Measurements from ENCODE around the gene HLTF. TPM values are rescaled to one million over a fixed set of nuclear protein-coding genes. Genes with fewer than 3 reads are reported as not detected.
"Not testable (repeated sequence)": the region's sequence is repeated elsewhere in the genome, so short reads cannot be mapped to it uniquely, and the experiment has no call there.

HLTF gene
- total RNA-seq, 1 experiment from 2014 or later: 62.5 TPM

DNA sequence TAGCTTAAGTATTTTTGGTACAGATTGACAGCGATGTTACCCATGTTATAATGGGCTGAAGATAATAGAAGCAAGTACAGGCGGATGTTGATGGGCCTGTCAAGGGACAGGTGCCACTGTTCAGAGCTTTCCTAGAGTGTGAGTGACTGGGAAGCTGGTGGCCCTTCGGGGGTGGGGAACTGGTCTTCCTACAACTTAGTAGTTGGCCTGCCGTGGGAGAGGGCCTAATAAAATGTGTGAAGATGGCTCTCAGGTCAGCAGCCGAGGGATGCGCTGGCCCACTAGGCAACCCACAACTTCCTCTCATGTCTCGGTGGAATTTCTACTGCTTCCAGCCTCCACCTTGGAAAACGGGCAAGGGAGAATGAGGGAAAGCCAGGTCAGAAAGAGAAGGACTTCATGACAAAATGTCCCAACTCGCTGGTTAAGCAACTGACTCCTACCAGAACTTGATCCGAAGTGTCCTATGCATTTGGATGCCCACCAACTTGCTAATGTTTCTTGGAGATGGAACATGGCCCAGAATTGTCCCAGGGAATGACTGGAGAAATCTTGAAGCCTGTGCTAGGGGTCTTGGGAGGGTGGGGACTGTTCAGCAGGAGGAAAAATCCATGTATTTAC is 93.6 kb downstream of the HLTF start:
- DNase-seq (ENCODE audit: low read depth): no peak

DNA sequence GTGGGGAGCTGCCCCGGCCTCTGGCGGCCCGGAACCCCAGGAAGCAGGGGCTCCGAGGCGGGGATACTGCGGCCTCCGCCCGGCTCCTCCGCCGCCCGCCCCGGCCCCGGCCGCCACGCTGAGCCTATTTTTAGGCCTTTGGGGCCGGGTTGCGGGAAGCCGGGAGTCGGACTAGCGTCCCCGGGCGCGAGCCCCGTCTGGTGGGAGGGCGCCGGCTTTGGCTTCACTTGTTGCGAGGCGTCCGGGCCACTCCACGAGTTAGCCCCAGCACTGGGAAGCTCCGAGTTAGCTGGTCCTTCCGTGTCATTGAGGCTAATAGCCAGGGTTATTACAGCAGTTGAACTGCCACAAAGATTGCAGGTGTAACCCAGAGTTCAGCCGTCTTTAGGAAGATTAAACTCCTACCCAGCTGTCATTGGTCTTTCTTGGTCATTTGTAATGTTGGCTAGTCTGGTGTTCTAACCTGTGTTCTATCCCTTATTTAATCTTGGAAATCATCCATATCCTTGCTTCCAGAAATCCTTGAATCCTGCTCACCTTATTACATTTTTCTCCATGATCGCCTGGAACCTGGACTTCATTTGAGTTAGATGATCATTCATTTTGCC is 94.2 kb downstream of the HLTF start:
- DNase-seq (ENCODE audit: low read depth): peak; percentile 30

DNA sequence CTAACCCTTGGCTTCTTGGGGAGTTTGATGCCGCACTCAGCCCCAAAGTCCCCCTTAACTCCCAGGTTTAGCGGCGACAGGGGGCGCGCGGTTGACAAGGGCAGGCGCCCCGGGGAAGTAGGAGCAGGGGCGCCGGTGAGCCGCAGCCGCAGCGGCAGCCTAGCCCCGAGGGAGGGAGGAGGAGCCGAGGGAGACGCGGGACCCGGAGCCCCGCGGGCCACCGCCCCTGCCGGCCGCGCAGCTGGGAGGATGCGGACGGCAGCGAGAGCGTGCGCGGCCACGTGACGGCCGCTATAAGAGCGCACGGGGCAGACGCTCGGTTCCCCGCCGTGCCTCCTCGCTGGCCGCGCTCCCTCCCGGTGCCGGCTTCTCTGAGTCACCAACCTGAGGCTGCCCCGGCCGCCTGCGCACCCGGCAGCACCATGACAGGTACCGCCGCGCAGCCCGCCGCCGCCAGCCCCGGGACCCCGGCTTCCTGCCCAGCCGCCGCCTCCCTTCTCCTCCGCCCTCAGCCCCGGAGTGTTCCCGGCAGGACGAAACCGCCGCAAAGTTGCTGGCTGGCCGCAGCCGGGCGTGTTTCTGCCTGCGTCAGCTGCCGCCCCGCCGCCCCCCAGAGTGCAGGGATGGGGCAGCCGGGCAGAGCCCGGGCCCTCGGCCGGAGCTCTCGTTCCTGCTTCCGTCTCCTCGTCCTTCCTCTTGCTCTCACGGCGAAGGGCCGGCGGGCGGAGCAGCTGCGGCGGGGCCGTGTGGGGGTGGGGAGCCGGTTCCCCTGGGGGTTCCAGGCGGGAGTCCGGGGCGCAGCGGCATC is 94.9 kb downstream of the HLTF start, which contains the start of gene GYG1:
Gene GYG1, plus strand, starts transcription at position 322 of the 808 bp plus-strand sequence. Its CDS starts 101 bp downstream, at position 423.
- DNase-seq (ENCODE audit: low read depth): peak; percentile 91

DNA sequence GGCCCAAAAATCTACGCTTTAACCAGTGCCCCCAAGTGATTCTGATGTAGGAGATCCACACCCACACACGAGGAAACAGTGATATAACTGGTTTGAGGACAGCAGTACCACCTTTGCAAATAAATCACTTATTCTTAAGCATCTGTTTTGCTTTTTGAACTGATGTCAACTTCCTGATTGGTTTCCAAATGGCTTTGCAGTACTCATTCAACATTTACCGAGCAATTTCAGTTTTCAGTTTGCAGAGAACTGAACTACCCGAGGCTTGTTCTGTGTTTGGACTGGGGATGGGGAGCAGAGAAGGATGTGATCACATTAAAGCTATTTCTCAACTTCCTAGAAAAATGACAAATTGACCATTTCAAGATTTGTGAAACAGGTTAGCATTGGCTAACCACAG is 96.1 kb downstream of the HLTF start:
- no peak for DNase-seq (ENCODE audit: low read depth)

DNA sequence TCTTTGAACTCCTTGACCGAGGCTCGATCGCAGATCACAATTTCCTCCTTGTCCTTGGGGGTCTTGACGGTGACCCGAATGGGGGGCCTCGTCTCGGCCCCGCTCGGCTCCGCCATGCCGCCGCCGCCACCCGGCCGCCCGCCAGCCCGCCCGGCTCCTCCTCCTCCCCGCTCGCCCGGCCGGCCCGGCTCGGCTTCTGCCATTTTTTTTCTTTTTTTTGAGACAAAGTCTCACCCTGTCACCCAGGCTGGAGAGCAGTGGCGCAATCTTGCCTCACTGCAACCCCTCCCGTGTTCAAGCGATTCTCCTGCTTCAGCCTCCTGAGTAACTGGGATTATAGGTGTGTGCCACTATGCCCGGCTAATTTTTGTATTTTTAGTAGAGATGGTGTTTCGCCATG is 98.8 kb downstream of the HLTF start:
- DNase-seq (ENCODE audit: low read depth): not testable (repeated sequence)

DNA sequence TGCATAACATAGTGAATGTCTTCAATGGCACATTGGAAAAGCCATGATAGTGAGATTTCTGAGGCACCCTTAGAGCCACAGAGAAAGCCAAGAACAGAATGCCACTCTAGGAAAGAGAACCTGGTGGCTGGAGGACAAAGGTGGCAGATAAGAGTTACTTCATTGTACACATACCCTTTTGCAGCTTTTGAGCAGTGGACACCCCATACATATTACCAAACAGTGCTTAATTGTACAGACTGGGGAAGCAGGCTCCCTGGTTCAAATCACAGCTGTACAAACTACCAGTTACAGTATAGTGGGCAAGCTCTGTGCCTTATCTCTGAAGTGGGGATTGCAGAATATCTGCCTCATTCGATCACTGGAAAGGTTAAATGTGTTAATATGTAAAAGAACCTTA is 105.1 kb downstream of the HLTF start:
- no peak for DNase-seq (ENCODE audit: low read depth)

Small RNA genes lying within 50 kb of the gene (small RNA-seq; reads per million reads assigned to genes)
- not detected for gene RF00019

Other genes starting within 250 kb of the HLTF start
- gene CPA3, start 221.2 kb downstream of the HLTF start, total RNA-seq (2014; rRNA removed; shearing (Covaris generic)): not detected in 2 replicates
- 53.1 and 79.4 TPM in 2 replicates for gene GYG1, start 95.0 kb downstream of the HLTF start, total RNA-seq (2014; rRNA removed; shearing (Covaris generic))
- gene HPS3, start 43.1 kb upstream of the HLTF start, total RNA-seq (2014; rRNA removed; shearing (Covaris generic)): 26.0 and 26.7 TPM in 2 replicates
- not detected in 2 replicates for gene CP, start 135.3 kb upstream of the HLTF start, total RNA-seq (2014; rRNA removed; shearing (Covaris generic))
- gene TM4SF18, start 247.1 kb upstream of the HLTF start, total RNA-seq (2014; rRNA removed; shearing (Covaris generic)): 0.03 TPM in 1 of 2 replicates, not detected in the other